D721Med (cell line): ENCODE measurements around the gene PCP4L1.
"Not testable (repeated sequence)": the region's sequence is repeated elsewhere in the genome, so short reads cannot be mapped to it uniquely, and the experiment has no call there.

ENCODE experiments used
- DNase-seq: peaks from one replicate; pipeline ENCODE4 v3.0.0; 2011; ENCODE audit warnings: low spot score; ENCODE audit not compliant: insufficient read length
- FAIRE-seq: peaks from 2 replicates; lab custom pipeline; 2011; peaks lifted over from hg19 to GRCh38; lab: Jason Lieb, UNC
- TF ChIP-seq, protein P1 (sequence below): IDR thresholded peaks from 2 replicates; pipeline ENCODE4 v1.5.1; 2012; ENCODE audit warnings: mild to moderate bottlenecking, control low read depth; ENCODE audit not compliant: insufficient read depth; ENCODE audit errors: missing control alignments

The PCP4L1 gene

DNA sequence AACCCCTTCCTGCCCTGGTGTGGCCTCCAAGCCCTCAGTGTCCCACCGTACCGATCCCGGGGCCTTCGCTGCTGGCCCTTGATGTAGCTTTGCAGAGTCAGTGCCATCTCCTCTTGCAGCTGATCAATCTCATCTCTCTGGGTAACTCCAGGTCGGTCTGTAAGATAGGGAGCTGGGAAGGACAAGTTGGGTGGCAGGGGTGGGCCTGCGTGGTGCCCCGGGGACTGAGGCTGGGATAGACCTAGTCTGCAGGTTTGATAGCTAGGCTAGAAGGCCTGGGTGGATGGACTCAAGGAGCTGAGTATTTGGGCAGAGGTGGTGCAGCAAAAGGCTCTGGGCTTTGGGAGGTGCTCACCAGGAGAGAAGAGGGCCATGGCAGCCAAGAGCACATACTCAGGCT lies 27.8 kb upstream of the PCP4L1 start:
- TF ChIP-seq, protein P1, sequence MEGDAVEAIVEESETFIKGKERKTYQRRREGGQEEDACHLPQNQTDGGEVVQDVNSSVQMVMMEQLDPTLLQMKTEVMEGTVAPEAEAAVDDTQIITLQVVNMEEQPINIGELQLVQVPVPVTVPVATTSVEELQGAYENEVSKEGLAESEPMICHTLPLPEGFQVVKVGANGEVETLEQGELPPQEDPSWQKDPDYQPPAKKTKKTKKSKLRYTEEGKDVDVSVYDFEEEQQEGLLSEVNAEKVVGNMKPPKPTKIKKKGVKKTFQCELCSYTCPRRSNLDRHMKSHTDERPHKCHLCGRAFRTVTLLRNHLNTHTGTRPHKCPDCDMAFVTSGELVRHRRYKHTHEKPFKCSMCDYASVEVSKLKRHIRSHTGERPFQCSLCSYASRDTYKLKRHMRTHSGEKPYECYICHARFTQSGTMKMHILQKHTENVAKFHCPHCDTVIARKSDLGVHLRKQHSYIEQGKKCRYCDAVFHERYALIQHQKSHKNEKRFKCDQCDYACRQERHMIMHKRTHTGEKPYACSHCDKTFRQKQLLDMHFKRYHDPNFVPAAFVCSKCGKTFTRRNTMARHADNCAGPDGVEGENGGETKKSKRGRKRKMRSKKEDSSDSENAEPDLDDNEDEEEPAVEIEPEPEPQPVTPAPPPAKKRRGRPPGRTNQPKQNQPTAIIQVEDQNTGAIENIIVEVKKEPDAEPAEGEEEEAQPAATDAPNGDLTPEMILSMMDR: no peak
- FAIRE-seq (no peak), DNase-seq (no peak)

DNA sequence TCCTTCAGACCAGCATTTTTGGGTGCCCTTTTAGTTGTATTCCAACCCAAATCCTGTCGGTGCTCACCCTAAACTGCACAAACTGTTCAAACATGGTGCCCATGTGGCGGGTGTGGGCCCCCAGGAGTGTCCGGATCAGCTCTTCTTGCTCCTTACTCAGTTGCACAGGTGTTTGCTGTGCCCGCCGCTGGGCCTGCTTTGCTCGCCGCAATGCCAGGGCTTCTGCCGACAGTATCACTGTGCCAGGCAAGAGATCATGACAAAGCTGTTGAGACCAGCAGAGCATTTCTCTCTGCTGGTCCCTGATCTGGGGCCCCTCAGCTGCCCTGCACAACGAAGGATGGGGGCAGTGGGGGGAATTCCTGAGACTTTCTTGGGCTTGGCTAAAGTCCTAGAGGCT lies 25.4 kb upstream of the PCP4L1 start:
- DNase-seq (no peak), FAIRE-seq (no peak)
- TF ChIP-seq, protein P1: no peak

DNA sequence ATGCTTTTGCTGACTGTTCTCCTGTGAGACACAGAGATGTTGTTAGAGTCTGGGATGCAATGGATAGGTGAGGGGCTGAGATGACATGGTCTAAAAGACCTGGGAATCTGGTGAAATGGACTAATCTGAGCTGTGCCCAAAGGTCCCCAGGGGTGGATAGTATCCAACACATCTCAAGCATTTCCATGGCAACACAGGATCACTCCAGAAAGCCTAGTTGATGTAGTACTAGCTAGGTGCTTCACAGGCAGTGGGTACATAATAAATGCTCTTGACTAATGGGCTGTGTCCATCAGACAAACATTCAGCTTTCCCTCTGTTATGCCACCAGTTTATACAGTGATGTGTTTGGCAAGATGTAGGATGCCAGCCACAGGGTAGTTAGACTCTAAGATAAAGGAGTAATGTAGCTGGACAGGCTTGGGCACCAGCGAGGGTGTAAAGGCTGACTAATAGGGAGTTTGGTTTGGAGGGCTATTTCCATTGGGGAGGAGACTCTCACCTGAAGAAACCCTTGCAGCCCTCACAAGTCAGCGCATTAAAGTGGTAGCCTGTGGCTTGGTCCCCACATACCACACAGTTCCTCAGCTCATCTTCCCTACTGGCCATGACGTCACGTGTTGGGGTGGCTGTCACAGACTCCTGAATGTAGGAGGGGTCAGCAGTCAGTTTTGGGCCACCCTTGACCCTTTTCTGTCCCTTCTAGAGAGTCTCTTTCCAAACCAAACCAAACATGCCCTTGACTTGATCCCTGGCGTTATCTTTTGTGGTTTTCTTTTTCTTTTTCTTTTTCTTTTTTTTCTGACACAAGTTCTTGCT lies 22.4 kb upstream of the PCP4L1 start:
- no peak for FAIRE-seq
- TF ChIP-seq, protein P1: no peak
- no peak for DNase-seq

DNA sequence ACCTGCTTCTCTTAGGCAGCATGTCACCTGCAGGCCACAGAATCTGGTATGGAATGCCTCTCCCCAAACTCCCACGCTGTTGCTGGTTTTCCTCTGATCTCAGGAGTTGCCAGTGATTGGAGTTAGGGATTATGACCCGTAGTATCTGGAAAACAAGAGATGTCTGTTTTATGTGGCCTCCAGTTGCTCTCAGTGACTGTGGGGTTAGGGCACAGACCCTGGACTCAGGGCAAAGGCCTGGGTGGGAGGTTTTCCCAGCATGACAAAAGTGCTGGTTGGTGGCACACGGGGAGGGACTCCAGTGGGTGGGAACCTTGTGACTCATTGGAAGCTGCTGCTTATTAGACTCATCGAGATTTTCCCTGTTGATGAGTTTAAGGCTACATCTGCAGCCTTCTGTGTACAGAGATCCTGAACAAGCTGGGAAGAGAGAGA lies 20.5 kb upstream of the PCP4L1 start, which contains the start of gene NR1I3:
TSS of gene NR1I3 (minus strand) at position 165 of the 435 bp plus-strand sequence. CDS start 1,638 bp downstream, outside the sequence.
- FAIRE-seq (no peak), DNase-seq (no peak)
- TF ChIP-seq, protein P1: no peak

DNA sequence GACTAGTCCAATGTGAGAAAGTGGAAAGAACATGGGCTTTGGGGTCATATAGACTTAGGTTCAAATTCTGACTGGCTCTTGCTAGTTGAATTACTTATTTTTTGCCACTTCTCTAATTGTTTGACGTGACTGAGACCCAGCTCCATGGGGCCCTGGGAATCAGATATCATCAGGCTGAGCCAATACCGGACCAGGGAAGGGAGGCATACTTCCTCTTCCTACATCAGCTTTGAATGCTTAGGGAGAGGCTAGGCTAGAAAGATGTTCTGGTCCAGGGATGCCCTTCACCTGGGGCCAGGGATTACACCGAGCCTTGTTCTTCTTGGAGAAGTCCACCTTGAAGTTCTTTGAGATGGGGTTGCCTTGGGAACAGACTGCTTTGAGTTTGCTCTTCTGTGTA lies 16.9 kb upstream of the PCP4L1 start:
- no peak for FAIRE-seq

DNA sequence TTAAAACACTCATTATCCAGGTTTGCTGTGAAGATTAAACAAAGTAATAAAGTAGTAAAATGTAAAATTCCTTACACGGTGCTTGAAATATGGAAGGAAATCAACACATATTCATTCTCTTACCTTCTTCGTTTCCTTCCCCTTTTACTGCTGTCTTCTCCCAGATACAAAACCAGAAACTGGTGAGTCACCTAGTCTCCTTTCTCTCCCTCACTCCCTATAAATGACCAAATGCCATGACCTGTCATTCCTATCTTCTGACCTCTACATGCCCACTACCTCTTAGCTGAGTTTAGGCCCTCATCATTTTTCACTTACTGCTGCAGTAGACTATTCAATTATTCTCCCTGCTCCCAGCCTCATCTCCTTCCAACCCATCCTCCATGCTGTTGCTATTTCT lies 16.2 kb upstream of the PCP4L1 start:
- no peak for DNase-seq
- TF ChIP-seq, protein P1: no peak
- FAIRE-seq: no peak

More for the DNA sequence above, 16.9 kb upstream of the PCP4L1 start:
- TF ChIP-seq, protein P1: no peak
- DNase-seq: no peak

DNA sequence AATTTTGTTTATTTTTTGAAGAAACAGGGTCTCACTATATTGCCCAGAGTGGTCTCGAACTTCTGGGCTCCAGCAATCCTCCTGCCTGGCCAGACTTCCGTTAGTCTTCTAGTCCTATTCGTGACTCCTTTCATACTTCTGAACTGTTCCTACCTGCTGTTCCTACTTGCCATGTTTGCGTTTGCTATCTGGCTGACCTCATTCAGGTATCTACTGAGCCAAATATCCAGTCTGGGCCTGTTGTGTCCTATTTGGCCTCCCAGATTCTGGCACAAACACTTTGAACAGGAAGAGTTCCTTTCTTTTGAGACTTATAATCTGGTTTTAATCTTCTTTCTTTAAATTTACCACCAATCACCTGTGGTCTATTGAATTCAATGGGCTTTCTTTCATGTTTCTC lies 13.7 kb upstream of the PCP4L1 start:
- no peak for DNase-seq
- TF ChIP-seq, protein P1: no peak
- FAIRE-seq: no peak

DNA sequence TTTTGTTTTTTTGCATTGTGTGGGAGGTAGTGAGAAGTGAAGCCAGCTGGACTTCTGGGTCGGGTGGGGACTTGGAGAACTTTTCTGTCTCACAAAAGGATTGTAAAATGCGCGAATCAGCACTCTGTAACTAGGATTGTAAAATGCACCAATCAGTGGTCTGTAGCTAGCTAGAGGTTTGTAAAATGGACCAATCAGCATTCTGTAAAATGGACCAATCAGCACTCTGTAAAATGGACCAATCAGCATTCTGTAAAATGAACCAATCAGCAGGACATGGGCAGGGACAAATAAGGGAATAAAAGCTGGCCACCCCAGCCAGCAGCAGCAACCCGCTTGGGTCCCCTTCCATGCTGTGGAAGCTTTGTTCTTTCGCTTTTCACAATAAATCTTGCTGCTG lies 8.4 kb upstream of the PCP4L1 start:
- not testable (repeated sequence) for FAIRE-seq, DNase-seq
